Measurements from ENCODE around the gene PRRT1.

GRCh38 chr6:32152769-32153563, 1.2 kb upstream of the PRRT1 start:
- no peak for TF ChIP-seq CTCF (IDR thresholded peaks at IDR 0.05; ENCODE audit: low read depth, low read length, missing input control)
- TF ChIP-seq, protein P1, sequence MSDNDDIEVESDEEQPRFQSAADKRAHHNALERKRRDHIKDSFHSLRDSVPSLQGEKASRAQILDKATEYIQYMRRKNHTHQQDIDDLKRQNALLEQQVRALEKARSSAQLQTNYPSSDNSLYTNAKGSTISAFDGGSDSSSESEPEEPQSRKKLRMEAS (IDR thresholded peaks at IDR 0.05) = no peak
- no peak for TF ChIP-seq RAD21 (IDR thresholded peaks at IDR 0.05)
- no peak for TF ChIP-seq NR2F2 (IDR thresholded peaks at IDR 0.05)
- TF ChIP-seq, protein P2, sequence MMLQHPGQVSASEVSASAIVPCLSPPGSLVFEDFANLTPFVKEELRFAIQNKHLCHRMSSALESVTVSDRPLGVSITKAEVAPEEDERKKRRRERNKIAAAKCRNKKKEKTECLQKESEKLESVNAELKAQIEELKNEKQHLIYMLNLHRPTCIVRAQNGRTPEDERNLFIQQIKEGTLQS (IDR thresholded peaks at IDR 0.05) = no peak
- TF ChIP-seq YY1 (IDR thresholded peaks at IDR 0.05) = no peak
- no peak for TF ChIP-seq GABPA (IDR thresholded peaks at IDR 0.05 in 1 of 2, conservative IDR thresholded peaks at IDR 0.05 in 1 of 2)
- TF ChIP-seq, protein P3, sequence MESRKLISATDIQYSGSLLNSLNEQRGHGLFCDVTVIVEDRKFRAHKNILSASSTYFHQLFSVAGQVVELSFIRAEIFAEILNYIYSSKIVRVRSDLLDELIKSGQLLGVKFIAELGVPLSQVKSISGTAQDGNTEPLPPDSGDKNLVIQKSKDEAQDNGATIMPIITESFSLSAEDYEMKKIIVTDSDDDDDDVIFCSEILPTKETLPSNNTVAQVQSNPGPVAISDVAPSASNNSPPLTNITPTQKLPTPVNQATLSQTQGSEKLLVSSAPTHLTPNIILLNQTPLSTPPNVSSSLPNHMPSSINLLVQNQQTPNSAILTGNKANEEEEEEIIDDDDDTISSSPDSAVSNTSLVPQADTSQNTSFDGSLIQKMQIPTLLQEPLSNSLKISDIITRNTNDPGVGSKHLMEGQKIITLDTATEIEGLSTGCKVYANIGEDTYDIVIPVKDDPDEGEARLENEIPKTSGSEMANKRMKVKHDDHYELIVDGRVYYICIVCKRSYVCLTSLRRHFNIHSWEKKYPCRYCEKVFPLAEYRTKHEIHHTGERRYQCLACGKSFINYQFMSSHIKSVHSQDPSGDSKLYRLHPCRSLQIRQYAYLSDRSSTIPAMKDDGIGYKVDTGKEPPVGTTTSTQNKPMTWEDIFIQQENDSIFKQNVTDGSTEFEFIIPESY (IDR thresholded peaks at IDR 0.05) = no peak
- TF ChIP-seq TAF1 (conservative IDR thresholded peaks at IDR 0.05) = no peak

All from liver (tissue), 3 donors.